KMS-11 (cell line): ENCODE data around the gene DSN1.

Experiments
- H2AFZ ChIP-seq: fragments of 200-600 bp; sonication (generic); 2 replicates; pipeline ENCODE4 v1.6.1; 2016; ENCODE audit warnings: antibody characterized with exemption, mixed run types, low read depth
- H3K27ac ChIP-seq: fragments of 200-600 bp; sonication (generic); 2 replicates; pipeline ENCODE4 v1.6.1; 2016; ENCODE audit warnings: mild to moderate bottlenecking, mixed run types
- H3K27me3 ChIP-seq: fragments of 200-600 bp; sonication (generic); 2 replicates; pipeline ENCODE4 v1.6.1; 2017; ENCODE audit warnings: mild to moderate bottlenecking, low read depth, mixed run types, moderate library complexity; ENCODE audit not compliant: insufficient read depth
- H3K36me3 ChIP-seq: fragments of 200-600 bp; sonication (generic); 2 replicates; pipeline ENCODE4 v1.6.1; 2017; ENCODE audit warnings: mild to moderate bottlenecking, mixed run types; ENCODE audit not compliant: insufficient read depth
- H3K4me1 ChIP-seq: fragments of 200-600 bp; sonication (generic); 2 replicates; pipeline ENCODE4 v1.6.1; 2016; ENCODE audit warnings: mild to moderate bottlenecking, low read depth, mixed run types; ENCODE audit not compliant: poor library complexity, severe bottlenecking
- H3K4me2 ChIP-seq: fragments of 200-600 bp; sonication (generic); 2 replicates; pipeline ENCODE4 v1.7.0; 2016; ENCODE audit warnings: mild to moderate bottlenecking, mixed run types
- H3K4me3 ChIP-seq: fragments of 200-600 bp; sonication (generic); IDR thresholded peaks from 2 replicates; pipeline ENCODE4 v1.6.1; 2017; ENCODE audit warnings: low read depth, low read length, mixed read lengths; ENCODE audit not compliant: insufficient read depth
- H3K79me2 ChIP-seq: fragments of 200-600 bp; sonication (generic); 2 replicates; pipeline ENCODE4 v1.6.1; 2016; ENCODE audit warnings: low read depth, mixed run types; ENCODE audit not compliant: insufficient read depth
- H3K9ac ChIP-seq: fragments of 200-600 bp; sonication (generic); 2 replicates; pipeline ENCODE4 v1.6.1; 2016; ENCODE audit warnings: mild to moderate bottlenecking, mixed run types
- H4K20me1 ChIP-seq: fragments of 200-600 bp; sonication (generic); 2 replicates; pipeline ENCODE4 v1.6.1; 2016; ENCODE audit warnings: mild to moderate bottlenecking, mixed run types; ENCODE audit not compliant: insufficient read depth
- CTCF ChIP-seq: fragments of 200-600 bp; sonication (generic); conservative IDR thresholded peaks from 2 replicates; pipeline ENCODE4 v1.6.1; 2017; ENCODE audit warnings: low read depth, mild to moderate bottlenecking, antibody characterized with exemption, low read length, moderate library complexity, mixed read lengths

The DSN1 gene

GRCh38 chr20:36761125-36761524 is 12.4 kb downstream of the DSN1 start:
- TF ChIP-seq CTCF = no peak
- H3K36me3 ChIP-seq = no peaks in the 10 kb centered on the region
- no peaks in the 10 kb centered on the region for H3K27me3 ChIP-seq
- H3K4me1 ChIP-seq = peaks cover 8% of the 10 kb centered on the region
- H3K4me3 ChIP-seq = no peak overlapping the region
- H2AFZ ChIP-seq = no peak overlapping the region
- H3K4me2 ChIP-seq = no peak overlapping the region
- no peak overlapping the region for H3K27ac ChIP-seq
- H3K9ac ChIP-seq = no peak overlapping the region
- no peaks in the 10 kb centered on the region for H3K79me2 ChIP-seq
- H4K20me1 ChIP-seq = no peaks in the 10 kb centered on the region

- Histone ChIP-seq H4K20me1 (no peaks in the 10 kb centered on the region), H3K79me2 (no peaks in the 10 kb centered on the region), H3K4me3 (no peak overlapping the region), H3K9ac (no peak overlapping the region), H3K27ac (no peak overlapping the region), H2AFZ (no peak overlapping the region), H3K4me1 (peaks cover 8% of the 10 kb centered on the region), H3K27me3 (no peaks in the 10 kb centered on the region), H3K36me3 (no peaks in the 10 kb centered on the region), H3K4me2 (no peak overlapping the region)
- TF ChIP-seq CTCF = no peak
These were observed 12.9 kb downstream of the DSN1 start for GRCh38 chr20:36760647-36761046.

GRCh38 chr20:36758276-36758675 is 15.3 kb downstream of the DSN1 start:
- Histone ChIP-seq H3K4me3 (no peak overlapping the region), H3K4me2 (no peak overlapping the region), H3K36me3 (no peaks in the 10 kb centered on the region), H3K4me1 (peaks cover 8% of the 10 kb centered on the region), H3K9ac (no peak overlapping the region), H3K27me3 (no peaks in the 10 kb centered on the region), H3K27ac (no peak overlapping the region), H3K79me2 (no peaks in the 10 kb centered on the region), H4K20me1 (no peaks in the 10 kb centered on the region), H2AFZ (no peak overlapping the region)
- TF ChIP-seq CTCF = no peak

GRCh38 chr20:36756496-36756895 is 17.1 kb downstream of the DSN1 start:
- no peak overlapping the region for H3K9ac ChIP-seq
- H3K4me2 ChIP-seq = no peak overlapping the region
- H3K79me2 ChIP-seq = no peaks in the 10 kb centered on the region
- no peak overlapping the region for H3K4me3 ChIP-seq
- peaks cover 7% of the 10 kb centered on the region for H3K4me1 ChIP-seq
- no peak for TF ChIP-seq CTCF
- no peak overlapping the region for H2AFZ ChIP-seq
- H4K20me1 ChIP-seq = no peaks in the 10 kb centered on the region
- H3K27me3 ChIP-seq = no peaks in the 10 kb centered on the region
- no peak overlapping the region for H3K27ac ChIP-seq
- H3K36me3 ChIP-seq = peaks cover 4% of the 10 kb centered on the region; the same call in 1 of the 2 replicates
